Fibroblast of mammary gland (primary cell): ENCODE data around the gene IGSF23.
"Not testable (repeated sequence)": the region's sequence is repeated elsewhere in the genome, so short reads cannot be mapped to it uniquely, and the experiment has no call there.

Source experiments
- DNase-seq: peaks from one replicate; pipeline ENCODE4 v3.0.0-alpha.2; 2010; ENCODE audit warnings: low read depth
- H3K4me3 ChIP-seq: 2 replicates; pipeline ENCODE4 v1.5.1; 2011; ENCODE audit warnings: low read depth, mild to moderate bottlenecking, low read length, moderate library complexity; ENCODE audit not compliant: control insufficient read depth
- CTCF ChIP-seq: conservative IDR thresholded peaks from 2 replicates; pipeline ENCODE4 v1.5.1; 2011; ENCODE audit warnings: low read depth, low read length, inconsistent platforms; ENCODE audit not compliant: control insufficient read depth, insufficient read depth

Gene IGSF23

DNA sequence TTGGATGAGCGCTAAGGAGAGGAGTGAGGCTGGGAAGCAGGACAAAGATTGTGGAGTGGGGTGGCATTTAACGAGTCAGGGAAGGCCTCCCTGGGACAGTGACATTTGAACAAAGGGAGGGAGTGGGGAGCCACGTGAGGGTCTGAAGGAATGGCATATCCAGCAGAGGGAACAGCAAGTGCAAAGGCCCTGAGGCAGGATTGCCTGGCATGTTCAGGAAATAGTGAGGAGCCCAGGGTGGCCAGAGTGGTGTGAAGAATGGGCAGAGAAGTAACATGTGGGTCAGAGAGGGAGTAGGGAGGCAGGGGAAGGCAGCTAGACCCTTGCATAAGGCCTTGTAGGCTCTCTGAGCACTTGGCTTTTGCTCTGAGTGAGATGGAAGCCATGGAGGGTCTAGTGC lies 15.4 kb downstream of the IGSF23 start:
- H3K4me3 ChIP-seq, result no peak overlapping the region
- DNase-seq, result no peak
- TF ChIP-seq CTCF, result no peak

DNA sequence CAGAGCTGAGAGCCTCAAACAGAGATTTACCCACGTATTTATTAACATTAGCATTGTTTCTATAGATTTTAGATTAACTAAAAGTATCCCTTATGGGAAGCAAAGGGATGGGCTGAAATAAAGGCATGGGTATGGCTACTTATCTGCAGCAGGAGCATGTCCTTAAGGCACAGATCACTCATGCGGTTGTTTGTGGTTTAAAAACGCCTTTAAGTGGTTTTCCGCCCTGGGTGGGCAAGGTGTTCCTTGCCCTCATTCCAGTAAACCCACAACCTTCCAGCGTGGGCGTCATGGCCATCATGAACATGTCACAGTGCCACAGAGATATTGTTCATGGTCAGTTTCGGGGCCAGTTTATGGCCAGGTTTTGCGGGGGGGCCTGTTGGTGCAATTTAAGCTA lies 18.2 kb downstream of the IGSF23 start:
- not testable (repeated sequence) for DNase-seq

GRCh38 chr19:44634058-44634457 lies 20.7 kb downstream of the IGSF23 start:
- not testable (repeated sequence) for H3K4me3 ChIP-seq, DNase-seq

More for the DNA sequence above, 18.2 kb downstream of the IGSF23 start:
- H3K4me3 ChIP-seq, result not testable (repeated sequence)

DNA sequence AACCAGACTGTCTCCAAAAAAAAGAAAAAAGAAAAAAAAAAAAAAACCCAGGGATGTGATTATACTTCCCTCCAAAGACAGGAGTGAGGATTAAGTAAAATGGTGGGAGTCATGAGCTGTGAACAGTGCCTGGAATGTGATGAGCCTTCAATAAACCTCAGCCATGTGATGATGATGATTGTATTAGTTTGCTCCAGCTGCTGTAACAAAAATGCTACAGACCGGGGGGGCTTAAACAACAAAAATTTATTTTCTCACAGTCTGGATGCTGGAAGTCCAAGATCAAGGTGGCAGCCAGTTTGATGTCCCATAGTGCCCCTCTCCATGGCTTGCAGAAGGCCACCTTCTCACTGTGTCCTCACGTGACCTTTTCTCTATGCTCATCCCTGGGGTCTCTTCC lies 21.4 kb downstream of the IGSF23 start:
- DNase-seq, result no peak
- no peak for TF ChIP-seq CTCF

DNA sequence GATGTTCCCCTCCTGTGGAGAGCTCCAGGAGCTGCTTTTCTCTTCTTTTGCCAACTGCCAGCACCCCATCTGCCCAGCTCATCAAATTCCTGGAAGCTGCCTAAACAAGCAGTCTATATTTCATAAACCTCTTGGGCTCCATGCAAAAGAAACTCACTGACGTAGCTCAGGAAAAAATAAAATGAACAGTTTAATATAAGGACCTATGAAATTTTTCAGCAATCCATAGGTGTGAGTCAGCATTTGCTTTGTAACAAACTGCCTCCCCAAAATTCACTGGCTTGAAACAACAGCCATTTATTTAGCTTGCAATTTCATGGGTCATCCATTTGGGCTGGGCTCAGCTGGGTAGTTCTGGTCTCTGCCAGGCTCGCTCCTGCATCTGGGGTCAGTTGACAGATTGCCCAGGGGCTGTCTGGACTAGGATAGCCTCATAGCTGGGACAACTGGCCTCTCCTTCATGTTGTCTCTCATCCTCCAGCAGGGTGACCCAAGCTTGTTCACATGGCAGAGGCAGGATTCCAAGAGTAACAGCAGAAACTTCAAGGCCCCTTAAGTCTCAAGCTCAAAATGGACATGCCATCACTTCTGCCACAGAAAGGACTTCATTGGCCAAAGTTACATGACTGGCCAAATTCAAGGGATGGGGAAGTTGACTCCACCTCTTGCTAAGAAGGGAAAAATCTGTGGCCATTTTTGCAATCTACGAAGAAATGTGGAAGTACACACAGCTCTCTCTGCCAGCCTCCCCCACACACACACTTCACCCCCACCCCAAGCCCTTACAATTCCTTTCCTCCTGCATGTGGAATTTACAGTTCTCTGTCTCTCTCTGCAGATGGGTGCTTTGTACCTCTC lies 22.4 kb downstream of the IGSF23 start:
- H3K4me3 ChIP-seq, result no peak overlapping the region
- DNase-seq, result peak; percentile 33
- no peak for TF ChIP-seq CTCF

More for the DNA sequence above, 21.4 kb downstream of the IGSF23 start:
- no peak overlapping the region for H3K4me3 ChIP-seq

DNA sequence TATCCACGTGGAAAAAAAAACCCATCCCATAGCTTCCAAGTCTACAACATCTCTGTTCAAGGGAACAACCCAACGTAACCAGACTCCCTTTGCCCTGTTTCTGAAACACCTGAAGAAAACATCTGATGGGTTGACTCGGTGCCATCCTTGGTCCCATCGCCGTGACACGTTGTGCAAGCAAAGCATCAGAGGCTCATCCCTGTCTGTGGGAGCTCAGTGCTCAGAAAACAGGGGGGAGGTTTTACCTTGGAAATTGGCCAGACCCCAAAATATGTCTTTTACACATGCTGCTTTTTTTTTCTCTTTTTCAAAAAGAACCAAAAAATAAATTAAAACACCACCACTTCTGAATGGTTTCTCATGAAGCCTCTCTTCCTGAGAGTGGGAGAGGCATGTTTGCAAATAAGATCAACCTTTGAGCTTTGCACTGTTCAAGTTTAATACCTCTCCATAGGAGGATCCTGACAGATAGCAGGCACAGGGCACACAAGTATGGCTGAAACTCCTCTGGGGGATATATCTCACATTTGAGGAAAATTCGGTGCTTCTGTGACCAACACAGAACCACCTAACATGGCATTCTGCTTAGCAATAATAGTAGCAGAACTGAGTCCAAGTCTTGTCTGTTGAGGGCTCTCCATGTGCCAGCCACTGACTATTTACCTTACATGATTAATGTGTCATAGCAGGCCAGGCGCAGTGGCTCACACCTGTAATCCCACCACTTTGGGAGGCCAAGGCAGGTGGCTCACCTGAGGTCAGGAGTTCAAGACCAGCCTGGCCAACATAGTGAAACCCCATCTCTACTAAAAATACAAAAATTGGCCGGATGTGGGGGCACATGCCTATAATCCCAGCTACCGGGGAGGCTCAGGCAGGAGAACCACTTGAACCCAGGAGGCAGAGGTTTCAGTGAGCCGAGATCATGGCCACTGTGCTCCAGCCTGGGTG lies 23.4 kb downstream of the IGSF23 start:
- DNase-seq, result no peak
- no peak for TF ChIP-seq CTCF
- H3K4me3 ChIP-seq, result no peak overlapping the region

- H3K4me3 ChIP-seq, result no peak overlapping the region
- no peak for TF ChIP-seq CTCF
- no peak for DNase-seq
Observed at GRCh38 chr19:44637390-44637764, 24.0 kb downstream of the IGSF23 start.
